HepG2 (cell line): ENCODE measurements around the gene SEC61A2. TPM values are rescaled to one million over a fixed set of nuclear protein-coding genes. Genes with fewer than 3 reads are reported as not detected.

Source experiments
- ATAC-seq: fragments of 200-7000 bp; cut with Tn5 transposase; 3 replicates; pipeline ENCODE4 v1.9.1; 2020; ENCODE audit warnings: mild to moderate bottlenecking, moderate library complexity
- BruUV-seq: library from RNA; stranded (reverse); fragments of 400-500 nt; replicated peaks from 2 replicates; lab custom pipeline; 2021; lab: Mats Ljungman, UMichigan
- CTCF ChIA-PET: fragments of 300-600 bp; formaldehyde crosslinking; extraction: SDS; loops from one replicate; lab custom pipeline; 2021; ENCODE audit warnings: low total read pairs, inconsistent platforms, low intra/inter-chr PET ratio; lab: Yijun Ruan, JAX
- POLR2A ChIA-PET: fragments of 350-600 bp; sonication (Branson Sonifier 250); formaldehyde crosslinking; loops from one replicate; lab custom pipeline; 2020; ENCODE audit warnings: antibody characterized with exemption, inconsistent platforms; lab: Yijun Ruan, JAX
- DNase-seq: peaks from one replicate; pipeline ENCODE4 v3.0.0-alpha.2; 2015; ENCODE audit warnings: low spot score
- FAIRE-seq: peaks from 3 replicates; lab custom pipeline; 2011; peaks lifted over from hg19 to GRCh38; lab: Jason Lieb, UNC
- H2AFZ ChIP-seq: one replicate; pipeline ENCODE4 v1.6.1; 2011; ENCODE audit warnings: low read length, inconsistent platforms
- H3K27ac ChIP-seq: fragments of 300-600 bp; 3 replicates; pipeline ENCODE4 v1.8.0; 2011; ENCODE audit warnings: mixed run types, mild to moderate bottlenecking, mixed read lengths, low read length, inconsistent platforms; ENCODE audit not compliant: insufficient read depth; ENCODE audit errors: extremely low read length
- H3K27me3 ChIP-seq, 2 experiments: fragments of 200-600 bp in 1 of 2; 2 replicates in 1 of 2; 3 replicates in 1 of 2; pipeline versions ENCODE4 v1.6.0 to v1.8.0; 2011; ENCODE audit warnings: low read length in 2 of 2, mild to moderate bottlenecking in 2 of 2, moderate library complexity in 2 of 2, inconsistent platforms in 1 of 2; ENCODE audit not compliant: insufficient read depth in 2 of 2, control insufficient read depth in 1 of 2
- H3K36me3 ChIP-seq, 2 experiments: fragments of 200-600 bp in 1 of 2; replicated peaks in 1 of 2; 2 replicates in 1 of 2; 3 replicates in 1 of 2; pipeline versions ENCODE4 v1.5.1 to v1.8.0; 2011; ENCODE audit warnings: low read length in 2 of 2, inconsistent platforms in 1 of 2; ENCODE audit not compliant: insufficient read depth in 2 of 2, control insufficient read depth in 1 of 2
- H3K4me1 ChIP-seq: 2 replicates; pipeline ENCODE4 v1.5.1; 2012; ENCODE audit warnings: low read length, inconsistent platforms; ENCODE audit not compliant: insufficient read depth
- H3K4me2 ChIP-seq: 2 replicates; pipeline ENCODE4 v1.6.0; 2011; ENCODE audit warnings: low read depth, low read length, inconsistent platforms
- H3K4me3 ChIP-seq, 3 experiments: fragments of 200-600 bp in 1 of 3; sonication (generic), shearing (Covaris generic) in 1 of 3; replicated peaks in 1 of 3; 2 replicates each; pipeline ENCODE4 v1.5.1; 2011 to 2016; ENCODE audit warnings: low read length in 3 of 3, inconsistent platforms in 2 of 3, low read depth in 2 of 3, mild to moderate bottlenecking in 2 of 3, control low read depth in 1 of 3, mixed read lengths in 1 of 3; ENCODE audit not compliant: insufficient read depth in 1 of 3
- H3K79me2 ChIP-seq: one replicate; pipeline ENCODE4 v1.6.1; 2011; ENCODE audit warnings: low read length, inconsistent platforms; ENCODE audit not compliant: insufficient read depth
- H3K9ac ChIP-seq: 2 replicates; pipeline ENCODE4 v1.6.0; 2011; ENCODE audit warnings: mild to moderate bottlenecking, low read depth, low read length, inconsistent platforms; ENCODE audit not compliant: insufficient read depth
- H3K9me3 ChIP-seq: 2 replicates; pipeline ENCODE4 v1.5.1; 2012; ENCODE audit warnings: mild to moderate bottlenecking, low read length
- H4K20me1 ChIP-seq: 2 replicates; pipeline ENCODE4 v1.6.0; 2011; ENCODE audit warnings: inconsistent platforms, mild to moderate bottlenecking, low read length, moderate library complexity; ENCODE audit not compliant: insufficient read depth
- ATF7-NPFF ChIP-seq: sonication (generic); formaldehyde crosslinking; IDR thresholded peaks from 2 replicates; pipeline ENCODE4 v1.8.1; 2023; ENCODE audit warnings: mild to moderate bottlenecking, low read depth, missing genetic modification reagents, moderate library complexity
- JARID2 ChIP-seq: sonication (generic); formaldehyde crosslinking; IDR thresholded peaks from 2 replicates; pipeline ENCODE4 v1.8.1; 2023; ENCODE audit warnings: missing genetic modification reagents, inconsistent platforms; ENCODE audit not compliant: insufficient replicate concordance
- NFKBIZ ChIP-seq: IDR thresholded peaks from 2 replicates; pipeline ENCODE4 v1.6.1; 2018; ENCODE audit warnings: missing genetic modification reagents, missing compliant biosample characterization
- NKX3-1 ChIP-seq: sonication (generic); formaldehyde crosslinking; IDR thresholded peaks from 2 replicates; pipeline ENCODE4 v1.5.0; 2020; ENCODE audit warnings: missing genetic modification reagents
- SMYD3 ChIP-seq: sonication (generic); formaldehyde crosslinking; IDR thresholded peaks from 2 replicates; pipeline ENCODE4 v1.8.1; 2023; ENCODE audit warnings: mild to moderate bottlenecking, missing genetic modification reagents
- TCF7 ChIP-seq: sonication (generic); IDR thresholded peaks from 2 replicates; pipeline ENCODE4 v1.6.1; 2016; ENCODE audit warnings: antibody characterized with exemption, low read depth
- ZEB1 ChIP-seq: IDR thresholded peaks from 2 replicates; pipeline ENCODE4 v1.6.1; 2012; ENCODE audit warnings: mild to moderate bottlenecking, low read depth, inconsistent platforms; ENCODE audit not compliant: insufficient replicate concordance
- ZMYM4 ChIP-seq: sonication (generic); formaldehyde crosslinking; IDR thresholded peaks from 2 replicates; pipeline ENCODE4 v1.8.1; 2023; ENCODE audit warnings: mild to moderate bottlenecking, missing genetic modification reagents
- ZNF124 ChIP-seq: sonication (generic); formaldehyde crosslinking; IDR thresholded peaks from 2 replicates; pipeline ENCODE4 v1.4.0; 2020; ENCODE audit warnings: missing genetic modification reagents
- ZNF260 ChIP-seq: sonication (generic); formaldehyde crosslinking; IDR thresholded peaks from 2 replicates; pipeline ENCODE4 v1.4.0; 2020; ENCODE audit warnings: missing genetic modification reagents, low read depth, mild to moderate bottlenecking, borderline replicate concordance
- ZNF567 ChIP-seq: sonication (generic); formaldehyde crosslinking; IDR thresholded peaks from 2 replicates; pipeline ENCODE4 v1.8.1; 2023; ENCODE audit warnings: mild to moderate bottlenecking, missing genetic modification reagents, borderline replicate concordance
- ZNF589 ChIP-seq: sonication (generic); formaldehyde crosslinking; conservative IDR thresholded peaks from 2 replicates; pipeline ENCODE4 v1.8.0; 2022; ENCODE audit warnings: mild to moderate bottlenecking, moderate library complexity, missing genetic modification reagents
- ZNF615 ChIP-seq: sonication (generic); formaldehyde crosslinking; IDR thresholded peaks from 2 replicates; pipeline ENCODE4 v1.5.0; 2020; ENCODE audit warnings: mild to moderate bottlenecking, missing genetic modification reagents, borderline replicate concordance
- ZNF724P ChIP-seq: sonication (generic); formaldehyde crosslinking; IDR thresholded peaks from 2 replicates; pipeline ENCODE4 v1.8.0; 2022; ENCODE audit warnings: missing genetic modification reagents, borderline replicate concordance
- ZNF781 ChIP-seq: sonication (generic); formaldehyde crosslinking; IDR thresholded peaks from 2 replicates; pipeline ENCODE4 v1.5.1; 2020; ENCODE audit warnings: borderline replicate concordance, mild to moderate bottlenecking, missing genetic modification reagents; ENCODE audit errors: not compliant biosample characterization
- ZNF841 ChIP-seq: sonication (generic); formaldehyde crosslinking; IDR thresholded peaks from 2 replicates; pipeline ENCODE4 v1.8.1; 2023; ENCODE audit warnings: missing genetic modification reagents, borderline replicate concordance
- WGBS: methylation state at CpG from one replicate; pipeline ENCODE4 v1.1.6; 2017; ENCODE audit warnings: low lambda C conversion rate; 5-methylcytosine and 5-hydroxymethylcytosine counted together
- in situ Hi-C: cut with HindIII; loops from 2 replicates; pipeline ENCODE4 v1.10.0; 2017; ENCODE audit warnings: low pct_unique_long_range_greater_than_20kb; ENCODE audit not compliant: extremely low pct_ligation_motif_present
- intact Hi-C: fragments of 100-400 bp; cut with micrococcal nuclease; formaldehyde crosslinking; loops from one replicate; pipeline ENCODE4 v1.10.0; 2022; ENCODE audit not compliant: unreplicated experiment
- polyA plus RNA-seq, 8 experiments: library from polyadenylated mRNA; depleted of rRNA in 3 of 8; stranded (reverse) in 7 of 8; unstranded in 1 of 8; fragments of >200 nt; fragmentation: Illumina TruSeq in 4 of 8; extraction: Trizol in 4 of 8; gene quantifications; 2 replicates each; pipeline versions ENCODE4 v1.2.1 to v1.2.3, GENCODE V29; 2011 to 2016; ENCODE audit warnings: low read depth in 4 of 8, missing spikeins in 1 of 8, mixed read lengths in 1 of 8; ENCODE audit not compliant: insufficient read depth in 1 of 8
- total RNA-seq, 5 experiments: library from RNA; depleted of rRNA; stranded (reverse); fragments of >200 nt; fragmentation: Illumina TruSeq; extraction: Trizol; gene quantifications; 2 replicates each; pipeline ENCODE4 v1.2.3, GENCODE V29; 2016; ENCODE audit warnings: low read depth in 1 of 5
- TF ChIP-seq, protein P1 (sequence below): sonication (generic); formaldehyde crosslinking; IDR thresholded peaks from 2 replicates; pipeline ENCODE4 v1.4.0; 2020; ENCODE audit warnings: mild to moderate bottlenecking, missing genetic modification reagents
- TF ChIP-seq, protein P2 (sequence below): sonication (generic); formaldehyde crosslinking; IDR thresholded peaks from 2 replicates; pipeline ENCODE4 v1.8.0; 2022; ENCODE audit warnings: mild to moderate bottlenecking, missing genetic modification reagents, borderline replicate concordance
- TF ChIP-seq, protein P3 (sequence below): IDR thresholded peaks from 2 replicates; pipeline ENCODE4 v1.6.1; 2016; ENCODE audit warnings: control low read depth
- TF ChIP-seq, protein P4 (sequence below): sonication (generic); formaldehyde crosslinking; IDR thresholded peaks from 2 replicates; pipeline ENCODE4 v1.5.1; 2020; ENCODE audit warnings: missing genetic modification reagents, mild to moderate bottlenecking, borderline replicate concordance

Gene SEC61A2
- total and polyA plus RNA-seq, 2 of the 13 experiments (the other 11 are each of a cell fraction or from before 2014, with no cell fraction given): 5.5 to 7.4 TPM

DNA sequence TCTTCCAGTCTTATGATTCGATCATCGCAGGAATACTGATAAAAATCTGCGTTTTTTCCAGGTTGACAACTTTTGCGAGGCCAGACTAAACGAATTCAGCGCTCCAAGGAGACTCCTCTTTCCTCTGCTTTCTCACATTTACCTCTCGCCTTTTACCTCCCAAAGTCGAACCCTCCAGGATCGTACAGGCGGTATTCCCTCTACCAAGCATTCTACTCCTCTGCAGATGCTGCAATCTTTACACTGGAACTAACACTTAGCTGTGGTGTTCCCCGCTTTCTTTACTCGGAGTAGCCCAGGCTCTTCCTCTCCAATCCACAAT, 65.8 kb downstream of the SEC61A2 start:
- in situ Hi-C loops: no loop called here
- ChIA-PET CTCF (no interaction called here), POLR2A (interaction anchor here (1.3 kb wide), 1 partner anchor 152 kb away, joined by 8 read pairs; the partner anchor contains the start of gene UPF2)
- H3K27me3 ChIP-seq: no peaks in the 10 kb centered on the region; a peak in 1 of 5 replicates
- intact Hi-C loops: no loop called here
- H3K4me3 ChIP-seq: peak overlapping the region; percentile 87 to 94 (median 91)
- DNase-seq (no peak), FAIRE-seq (no peak), ATAC-seq (peak; percentile 17)
- H3K9ac ChIP-seq: peak overlapping the region; percentile 95
- H3K27ac ChIP-seq: peak overlapping the region; percentile 92
- 1% methylated on average over 12 of the region's 12 CpGs for WGBS
- no peaks in the 10 kb centered on the region for H4K20me1 ChIP-seq
- no TSS peak for BruUV-seq
- H3K9me3 ChIP-seq: no peaks in the 10 kb centered on the region
- peaks cover 51% of the 10 kb centered on the region for H3K4me1 ChIP-seq
- H3K4me2 ChIP-seq: peak overlapping the region; percentile 79
- peaks cover 74% of the 10 kb centered on the region for H3K79me2 ChIP-seq
- peak overlapping the region; percentile 57 for H2AFZ ChIP-seq
- H3K36me3 ChIP-seq: peaks cover 3 to 11% of the 10 kb centered on the region in 2 experiments; a peak in 4 of 5 replicates
- TF ChIP-seq ZNF615 (CRISPR knock-in tag) (no peak), ZMYM4 (CRISPR knock-in tag) (no peak), SMYD3 (CRISPR knock-in tag) (no peak), NFKBIZ (CRISPR knock-in tag) (no peak), ZNF589 (peak; percentile 35; the same call in 1 of the 2 replicates), ZNF260 (CRISPR knock-in tag) (no peak), ZNF781 (CRISPR knock-in tag) (no peak), ATF7-NPFF (CRISPR knock-in tag) (no peak), ZNF124 (CRISPR knock-in tag) (0 out of 2 replicates have a peak, but pooled peaks have one; percentile 18), ZEB1 (no peak), ZNF841 (CRISPR knock-in tag) (0 out of 2 replicates have a peak, but pooled peaks have one; percentile 43), TCF7 (no peak), NKX3-1 (CRISPR knock-in tag) (no peak), ZNF724P (CRISPR knock-in tag) (no peak), JARID2 (CRISPR knock-in tag) (no peak), ZNF567 (0 out of 2 replicates have a peak, but pooled peaks have one; percentile 27)
- TF ChIP-seq, protein P1, sequence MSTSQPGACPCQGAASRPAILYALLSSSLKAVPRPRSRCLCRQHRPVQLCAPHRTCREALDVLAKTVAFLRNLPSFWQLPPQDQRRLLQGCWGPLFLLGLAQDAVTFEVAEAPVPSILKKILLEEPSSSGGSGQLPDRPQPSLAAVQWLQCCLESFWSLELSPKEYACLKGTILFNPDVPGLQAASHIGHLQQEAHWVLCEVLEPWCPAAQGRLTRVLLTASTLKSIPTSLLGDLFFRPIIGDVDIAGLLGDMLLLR (CRISPR knock-in tag): no peak
- TF ChIP-seq, protein P2, sequence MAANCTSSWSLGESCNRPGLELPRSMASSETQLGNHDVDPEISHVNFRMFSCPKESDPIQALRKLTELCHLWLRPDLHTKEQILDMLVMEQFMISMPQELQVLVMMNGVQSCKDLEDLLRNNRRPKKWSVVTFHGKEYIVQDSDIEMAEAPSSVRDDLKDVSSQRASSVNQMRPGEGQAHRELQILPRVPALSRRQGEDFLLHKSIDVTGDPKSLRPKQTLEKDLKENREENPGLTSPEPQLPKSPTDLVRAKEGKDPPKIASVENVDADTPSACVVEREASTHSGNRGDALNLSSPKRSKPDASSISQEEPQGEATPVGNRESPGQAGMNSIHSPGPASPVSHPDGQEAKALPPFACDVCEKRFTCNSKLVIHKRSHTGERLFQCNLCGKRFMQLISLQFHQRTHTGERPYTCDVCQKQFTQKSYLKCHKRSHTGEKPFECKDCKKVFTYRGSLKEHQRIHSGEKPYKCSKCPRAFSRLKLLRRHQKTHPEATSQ (CRISPR knock-in tag): 0 out of 2 replicates have a peak, but pooled peaks have one; percentile 4
- TF ChIP-seq, protein P3, sequence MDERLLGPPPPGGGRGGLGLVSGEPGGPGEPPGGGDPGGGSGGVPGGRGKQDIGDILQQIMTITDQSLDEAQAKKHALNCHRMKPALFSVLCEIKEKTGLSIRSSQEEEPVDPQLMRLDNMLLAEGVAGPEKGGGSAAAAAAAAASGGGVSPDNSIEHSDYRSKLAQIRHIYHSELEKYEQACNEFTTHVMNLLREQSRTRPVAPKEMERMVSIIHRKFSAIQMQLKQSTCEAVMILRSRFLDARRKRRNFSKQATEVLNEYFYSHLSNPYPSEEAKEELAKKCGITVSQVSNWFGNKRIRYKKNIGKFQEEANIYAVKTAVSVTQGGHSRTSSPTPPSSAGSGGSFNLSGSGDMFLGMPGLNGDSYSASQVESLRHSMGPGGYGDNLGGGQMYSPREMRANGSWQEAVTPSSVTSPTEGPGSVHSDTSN (CRISPR knock-in tag): no peak
- TF ChIP-seq, protein P4, sequence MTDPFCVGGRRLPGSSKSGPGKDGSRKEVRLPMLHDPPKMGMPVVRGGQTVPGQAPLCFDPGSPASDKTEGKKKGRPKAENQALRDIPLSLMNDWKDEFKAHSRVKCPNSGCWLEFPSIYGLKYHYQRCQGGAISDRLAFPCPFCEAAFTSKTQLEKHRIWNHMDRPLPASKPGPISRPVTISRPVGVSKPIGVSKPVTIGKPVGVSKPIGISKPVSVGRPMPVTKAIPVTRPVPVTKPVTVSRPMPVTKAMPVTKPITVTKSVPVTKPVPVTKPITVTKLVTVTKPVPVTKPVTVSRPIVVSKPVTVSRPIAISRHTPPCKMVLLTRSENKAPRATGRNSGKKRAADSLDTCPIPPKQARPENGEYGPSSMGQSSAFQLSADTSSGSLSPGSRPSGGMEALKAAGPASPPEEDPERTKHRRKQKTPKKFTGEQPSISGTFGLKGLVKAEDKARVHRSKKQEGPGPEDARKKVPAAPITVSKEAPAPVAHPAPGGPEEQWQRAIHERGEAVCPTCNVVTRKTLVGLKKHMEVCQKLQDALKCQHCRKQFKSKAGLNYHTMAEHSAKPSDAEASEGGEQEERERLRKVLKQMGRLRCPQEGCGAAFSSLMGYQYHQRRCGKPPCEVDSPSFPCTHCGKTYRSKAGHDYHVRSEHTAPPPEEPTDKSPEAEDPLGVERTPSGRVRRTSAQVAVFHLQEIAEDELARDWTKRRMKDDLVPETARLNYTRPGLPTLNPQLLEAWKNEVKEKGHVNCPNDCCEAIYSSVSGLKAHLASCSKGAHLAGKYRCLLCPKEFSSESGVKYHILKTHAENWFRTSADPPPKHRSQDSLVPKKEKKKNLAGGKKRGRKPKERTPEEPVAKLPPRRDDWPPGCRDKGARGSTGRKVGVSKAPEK: no peak
